Measurements from ENCODE around the gene TNS3. TPM values are rescaled to one million over a fixed set of nuclear protein-coding genes. Genes with fewer than 3 reads are reported as not detected.

Gene TNS3
- total and polyA plus RNA-seq, 2 of the 13 experiments (the other 11 are each of a cell fraction or from before 2014, with no cell fraction given) = 52.9 to 55.7 TPM

GRCh38 chr7:47538846-47539311 lies 43.0 kb downstream of the TNS3 start (continued):
- no peak for TF ChIP-seq HNRNPLL (IDR thresholded peaks at IDR 0.05; ENCODE audit: low read depth, low read length, poor library complexity, severe bottlenecking)
- TF ChIP-seq ZNF768 (CRISPR knock-in tag; IDR thresholded peaks at IDR 0.05) = no peak
- no peak for TF ChIP-seq ZNF710 (CRISPR knock-in tag; IDR thresholded peaks at IDR 0.05; ENCODE audit: borderline replicate concordance)
- no peak for TF ChIP-seq ATF3 (CRISPR knock-in tag; IDR thresholded peaks at IDR 0.05)
- no peak for TF ChIP-seq SP1 (IDR thresholded peaks at IDR 0.05)
- TF ChIP-seq SP1 (CRISPR knock-in tag; IDR thresholded peaks at IDR 0.05) = no peak
- TF ChIP-seq ZNF275 (CRISPR knock-in tag; IDR thresholded peaks at IDR 0.05; ENCODE audit: borderline replicate concordance) = no peak
- no peak for TF ChIP-seq TRIM22 (IDR thresholded peaks at IDR 0.05)
- peak; percentile 69 for TF ChIP-seq HMG20A (CRISPR knock-in tag; IDR thresholded peaks at IDR 0.05; ENCODE audit: borderline replicate concordance)
- TF ChIP-seq RFX3 (CRISPR knock-in tag; IDR thresholded peaks at IDR 0.05) = no peak
- TF ChIP-seq REL (CRISPR knock-in tag; conservative IDR thresholded peaks at IDR 0.05) = no peak
- TF ChIP-seq CHCHD3 (CRISPR knock-in tag; IDR thresholded peaks at IDR 0.05) = no peak
- TF ChIP-seq MYNN (CRISPR knock-in tag; IDR thresholded peaks at IDR 0.05; ENCODE audit: low read depth) = no peak
- no peak for TF ChIP-seq ZNF33B (CRISPR knock-in tag; IDR thresholded peaks at IDR 0.05)
- no peak for TF ChIP-seq KDM1A (CRISPR knock-in tag; IDR thresholded peaks at IDR 0.05)
- TF ChIP-seq EP300 (IDR thresholded peaks at IDR 0.05; ENCODE audit: low read depth in 2 of 2, low read length in 2 of 2) = peak in 1 of 2 experiments; percentile 63; a peak in 2 of 4 replicates
- TF ChIP-seq EP300 (CRISPR knock-in tag; IDR thresholded peaks at IDR 0.05; ENCODE audit: borderline replicate concordance) = peak; percentile 38; the same call in 1 of the 2 replicates
- no peak for TF ChIP-seq ZNF30 (CRISPR knock-in tag; IDR thresholded peaks at IDR 0.05)
- no peak for TF ChIP-seq ZNF335 (CRISPR knock-in tag; IDR thresholded peaks at IDR 0.05)
- TF ChIP-seq ZNF343 (CRISPR knock-in tag; IDR thresholded peaks at IDR 0.05) = no peak
- no peak; the same call in 1 of the 2 replicates for TF ChIP-seq ARID3A (IDR thresholded peaks at IDR 0.05; ENCODE audit: low read depth, low read length)
- 0 out of 2 replicates have a peak, but pooled peaks have one; percentile 15 for TF ChIP-seq MLX (CRISPR knock-in tag; IDR thresholded peaks at IDR 0.05)
- TF ChIP-seq MNT (IDR thresholded peaks at IDR 0.05) = no peak
- TF ChIP-seq HDAC2 (CRISPR knock-in tag; IDR thresholded peaks at IDR 0.05) = peak; percentile 61; the same call in 1 of the 2 replicates

All from HepG2 (cell line).